D721Med (cell line): Measurements from ENCODE around the gene ZCCHC4.

Experiments used
- DNase-seq: peaks from one replicate; pipeline ENCODE4 v3.0.0; 2011; ENCODE audit warnings: low spot score; ENCODE audit not compliant: insufficient read length
- FAIRE-seq: peaks from 2 replicates; lab custom pipeline; 2011; peaks lifted over from hg19 to GRCh38; lab: Jason Lieb, UNC
- TF ChIP-seq, protein P1 (sequence below): IDR thresholded peaks from 2 replicates; pipeline ENCODE4 v1.5.1; 2012; ENCODE audit warnings: mild to moderate bottlenecking, control low read depth; ENCODE audit not compliant: insufficient read depth; ENCODE audit errors: missing control alignments

The ZCCHC4 gene

DNA sequence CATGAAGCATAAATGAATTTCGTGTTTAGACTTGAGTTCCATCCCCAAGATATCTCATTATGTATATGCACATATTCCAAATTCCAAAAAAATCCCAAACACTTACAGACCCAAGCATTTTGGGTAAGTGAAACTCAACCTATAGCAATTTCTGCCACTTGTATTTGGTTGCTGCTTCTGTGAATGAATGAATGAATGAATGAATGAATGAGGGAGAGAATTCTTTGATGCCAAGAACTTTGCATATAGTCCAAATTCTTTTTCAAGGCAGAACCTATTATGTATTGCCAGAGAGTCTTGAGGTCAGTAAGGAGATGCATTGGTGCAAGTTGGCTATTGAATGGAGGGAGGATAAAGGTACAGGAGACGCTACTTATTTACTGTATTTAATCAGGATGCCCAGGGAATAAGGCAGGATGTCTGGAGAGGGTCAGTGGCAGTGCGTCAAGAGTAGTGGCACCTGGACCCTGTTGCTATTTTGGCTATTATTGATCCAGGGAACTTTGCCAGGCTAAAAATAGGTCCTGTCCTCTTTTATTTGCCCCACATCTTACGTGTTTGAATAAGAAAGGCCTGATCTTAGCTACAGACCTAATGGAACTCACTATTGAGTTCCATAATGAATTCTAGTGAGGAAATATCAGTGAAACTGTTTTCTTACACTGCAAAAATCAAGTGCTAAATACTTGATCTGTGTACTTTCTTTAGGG lies 98.4 kb downstream of the ZCCHC4 start:
- no peak for FAIRE-seq
- TF ChIP-seq, protein P1, sequence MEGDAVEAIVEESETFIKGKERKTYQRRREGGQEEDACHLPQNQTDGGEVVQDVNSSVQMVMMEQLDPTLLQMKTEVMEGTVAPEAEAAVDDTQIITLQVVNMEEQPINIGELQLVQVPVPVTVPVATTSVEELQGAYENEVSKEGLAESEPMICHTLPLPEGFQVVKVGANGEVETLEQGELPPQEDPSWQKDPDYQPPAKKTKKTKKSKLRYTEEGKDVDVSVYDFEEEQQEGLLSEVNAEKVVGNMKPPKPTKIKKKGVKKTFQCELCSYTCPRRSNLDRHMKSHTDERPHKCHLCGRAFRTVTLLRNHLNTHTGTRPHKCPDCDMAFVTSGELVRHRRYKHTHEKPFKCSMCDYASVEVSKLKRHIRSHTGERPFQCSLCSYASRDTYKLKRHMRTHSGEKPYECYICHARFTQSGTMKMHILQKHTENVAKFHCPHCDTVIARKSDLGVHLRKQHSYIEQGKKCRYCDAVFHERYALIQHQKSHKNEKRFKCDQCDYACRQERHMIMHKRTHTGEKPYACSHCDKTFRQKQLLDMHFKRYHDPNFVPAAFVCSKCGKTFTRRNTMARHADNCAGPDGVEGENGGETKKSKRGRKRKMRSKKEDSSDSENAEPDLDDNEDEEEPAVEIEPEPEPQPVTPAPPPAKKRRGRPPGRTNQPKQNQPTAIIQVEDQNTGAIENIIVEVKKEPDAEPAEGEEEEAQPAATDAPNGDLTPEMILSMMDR = no peak

DNA sequence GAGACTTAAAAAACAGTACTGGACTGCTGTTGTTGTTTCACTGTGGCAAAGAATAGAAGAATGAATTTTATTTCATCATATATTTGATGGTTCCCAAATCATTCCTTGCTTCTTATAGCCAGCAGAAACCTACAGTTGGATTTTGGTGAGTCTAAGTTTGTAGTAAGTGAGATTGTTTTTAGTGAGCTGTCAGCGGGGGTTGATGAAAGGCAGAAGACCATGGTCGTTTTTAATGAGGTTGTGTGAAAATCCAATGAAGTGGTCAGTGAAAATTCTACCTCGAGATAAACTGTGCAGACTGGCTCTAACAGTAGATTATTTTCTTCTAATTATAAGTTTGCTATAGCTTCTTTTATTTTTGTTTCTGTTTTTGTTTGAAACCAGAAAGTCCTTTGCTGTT lies 100.7 kb downstream of the ZCCHC4 start:
- TF ChIP-seq, protein P1 = no peak
- FAIRE-seq = no peak
- no peak for DNase-seq

More for the DNA sequence above, 98.4 kb downstream of the ZCCHC4 start:
- DNase-seq = no peak

DNA sequence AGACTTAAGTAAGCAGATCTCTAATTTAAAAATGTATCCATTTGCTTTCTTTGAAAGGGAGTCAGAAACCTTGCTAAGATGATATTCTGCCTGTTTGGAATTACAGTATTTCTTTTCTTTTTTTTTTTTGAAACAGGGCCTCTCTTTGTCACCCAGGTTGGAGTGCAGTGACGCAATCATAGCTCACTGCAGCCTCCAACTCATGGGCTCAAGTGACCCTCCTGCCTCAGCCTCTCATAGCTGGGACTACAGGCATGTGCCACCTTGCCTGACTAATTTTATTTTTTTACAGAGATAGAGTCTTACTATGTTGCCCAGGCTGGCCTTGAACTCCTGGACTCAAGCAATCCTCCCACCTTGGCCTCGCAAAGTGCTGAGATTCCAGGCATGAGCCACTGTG lies 104.4 kb downstream of the ZCCHC4 start:
- TF ChIP-seq, protein P1 = no peak
- DNase-seq (no peak), FAIRE-seq (no peak)
